ENCODE results near the gene SETDB2.

SETDB2 gene

GRCh38 chr13:49455007-49455398 is 10.9 kb downstream of the SETDB2 start:
- TF ChIP-seq TCF12 (IDR thresholded peaks at IDR 0.05; ENCODE audit: low read depth), result no peak
- TF ChIP-seq YY1 (IDR thresholded peaks at IDR 0.05; ENCODE audit: low read depth), result no peak
- TF ChIP-seq MAX (IDR thresholded peaks at IDR 0.05), result no peak

- TF ChIP-seq TEAD4 (IDR thresholded peaks at IDR 0.05) (no peak), TAF1 (IDR thresholded peaks at IDR 0.05; ENCODE audit: low read depth) (no peak), ZBTB7A (IDR thresholded peaks at IDR 0.05; ENCODE audit: low read depth) (no peak), EGR1 (IDR thresholded peaks at IDR 0.05) (no peak), TCF12 (IDR thresholded peaks at IDR 0.05; ENCODE audit: low read depth) (no peak), CEBPB (IDR thresholded peaks at IDR 0.05) (no peak), EP300 (IDR thresholded peaks at IDR 0.05; ENCODE audit: borderline replicate concordance) (no peak), FOXM1 (IDR thresholded peaks at IDR 0.05; ENCODE audit: borderline replicate concordance, low read depth) (no peak), RAD21 (IDR thresholded peaks at IDR 0.05; ENCODE audit: low read depth) (no peak), YY1 (IDR thresholded peaks at IDR 0.05; ENCODE audit: low read depth) (no peak)
Measured at GRCh38 chr13:49456156-49456555, 12.1 kb downstream of the SETDB2 start.

GRCh38 chr13:49457221-49457620 is 13.1 kb downstream of the SETDB2 start:
- TF ChIP-seq EP300 (IDR thresholded peaks at IDR 0.05; ENCODE audit: borderline replicate concordance) (no peak), TAF1 (IDR thresholded peaks at IDR 0.05; ENCODE audit: low read depth) (no peak), TCF12 (IDR thresholded peaks at IDR 0.05; ENCODE audit: low read depth) (no peak), REST (IDR thresholded peaks at IDR 0.05; ENCODE audit: low read depth) (no peak), FOXM1 (IDR thresholded peaks at IDR 0.05; ENCODE audit: borderline replicate concordance, low read depth) (no peak), TEAD4 (IDR thresholded peaks at IDR 0.05) (no peak), USF1 (IDR thresholded peaks at IDR 0.05) (no peak), EGR1 (IDR thresholded peaks at IDR 0.05) (no peak), MAX (IDR thresholded peaks at IDR 0.05) (no peak), CEBPB (IDR thresholded peaks at IDR 0.05) (no peak), CREB1 (IDR thresholded peaks at IDR 0.05; ENCODE audit: low read depth) (no peak), NFIC (IDR thresholded peaks at IDR 0.05) (no peak), YY1 (IDR thresholded peaks at IDR 0.05; ENCODE audit: low read depth) (no peak), RAD21 (IDR thresholded peaks at IDR 0.05; ENCODE audit: low read depth) (no peak)

- TF ChIP-seq MAX (IDR thresholded peaks at IDR 0.05) (no peak), CREB1 (IDR thresholded peaks at IDR 0.05; ENCODE audit: low read depth) (no peak), TEAD4 (IDR thresholded peaks at IDR 0.05) (no peak), EGR1 (IDR thresholded peaks at IDR 0.05) (no peak), TCF12 (IDR thresholded peaks at IDR 0.05; ENCODE audit: low read depth) (no peak), USF1 (IDR thresholded peaks at IDR 0.05) (no peak), EP300 (IDR thresholded peaks at IDR 0.05; ENCODE audit: borderline replicate concordance) (no peak)
Measured at GRCh38 chr13:49459580-49459979, 15.5 kb downstream of the SETDB2 start.

GRCh38 chr13:49464085-49464484 is 20.0 kb downstream of the SETDB2 start:
- TF ChIP-seq TEAD4 (IDR thresholded peaks at IDR 0.05) (no peak), USF1 (IDR thresholded peaks at IDR 0.05) (no peak), FOXM1 (IDR thresholded peaks at IDR 0.05; ENCODE audit: borderline replicate concordance, low read depth) (no peak), EP300 (IDR thresholded peaks at IDR 0.05; ENCODE audit: borderline replicate concordance) (no peak), TAF1 (IDR thresholded peaks at IDR 0.05; ENCODE audit: low read depth) (no peak), EGR1 (IDR thresholded peaks at IDR 0.05) (no peak), RAD21 (IDR thresholded peaks at IDR 0.05; ENCODE audit: low read depth) (no peak), YY1 (IDR thresholded peaks at IDR 0.05; ENCODE audit: low read depth) (no peak), REST (IDR thresholded peaks at IDR 0.05; ENCODE audit: low read depth) (no peak), TCF12 (IDR thresholded peaks at IDR 0.05; ENCODE audit: low read depth) (no peak), CEBPB (IDR thresholded peaks at IDR 0.05) (no peak), MAX (IDR thresholded peaks at IDR 0.05) (no peak), ZBTB7A (IDR thresholded peaks at IDR 0.05; ENCODE audit: low read depth) (no peak), CREB1 (IDR thresholded peaks at IDR 0.05; ENCODE audit: low read depth) (no peak)

All from Ishikawa (cell line).